MCF 10A (cell line): ENCODE measurements around the gene CEP112. TPM values are rescaled to one million over a fixed set of nuclear protein-coding genes. Genes with fewer than 3 reads are reported as not detected.
"Not testable (repeated sequence)": the region's sequence is repeated elsewhere in the genome, so short reads cannot be mapped to it uniquely, and the experiment has no call there.

Source experiments
- BruUV-seq: library from RNA; stranded (reverse); fragments of 400-500 nt; replicated peaks from 2 replicates; lab custom pipeline; 2021; lab: Mats Ljungman, UMichigan
- CTCF ChIA-PET: fragments of 300-600 bp; sonication (Branson Sonifier 250); formaldehyde crosslinking; extraction: SDS; loops from one replicate; lab custom pipeline; 2021; ENCODE audit warnings: antibody characterized with exemption, inconsistent platforms; lab: Yijun Ruan, JAX
- POLR2A ChIA-PET: fragments of 300-600, 350-650 bp; sonication (Branson Sonifier 250); formaldehyde crosslinking; extraction: SDS; loops from one replicate; lab custom pipeline; 2020; ENCODE audit warnings: antibody characterized with exemption, inconsistent platforms; lab: Yijun Ruan, JAX
- DNase-seq: peaks from one replicate; pipeline ENCODE4 v3.0.0-alpha.2; 2018; ENCODE audit not compliant: unreplicated experiment
- H3K27ac Mint-ChIP-seq: one replicate; pipeline ENCODE4 v1.8.0; 2022; ENCODE audit warnings: mild to moderate bottlenecking, low read depth, mixed read lengths; ENCODE audit not compliant: unreplicated experiment
- H3K27me3 Mint-ChIP-seq: one replicate; pipeline ENCODE4 v1.8.0; 2022; ENCODE audit warnings: mixed read lengths; ENCODE audit not compliant: insufficient read depth, unreplicated experiment
- H3K36me3 Mint-ChIP-seq: one replicate; pipeline ENCODE4 v1.8.0; 2022; ENCODE audit warnings: mild to moderate bottlenecking, moderate library complexity, mixed read lengths; ENCODE audit not compliant: insufficient read depth, unreplicated experiment
- H3K4me1 Mint-ChIP-seq: one replicate; pipeline ENCODE4 v1.8.0; 2022; ENCODE audit warnings: mixed read lengths; ENCODE audit not compliant: insufficient read depth, unreplicated experiment
- H3K4me3 Mint-ChIP-seq: one replicate; pipeline ENCODE4 v1.8.0; 2022; ENCODE audit warnings: mild to moderate bottlenecking, moderate library complexity, mixed read lengths; ENCODE audit not compliant: unreplicated experiment
- H3K9me3 Mint-ChIP-seq: one replicate; pipeline ENCODE4 v1.8.0; 2022; ENCODE audit warnings: mixed read lengths; ENCODE audit not compliant: unreplicated experiment
- intact Hi-C: fragments of 100-400 bp; cut with micrococcal nuclease; formaldehyde crosslinking; loops from 2 replicates; pipeline ENCODE4 v1.14.1; 2022
- total RNA-seq: library from RNA; stranded (reverse); gene quantifications from 2 replicates; pipeline ENCODE4 v1.2.3, GENCODE V29; 2022
- TF ChIP-seq, protein P1 (sequence below): fragments of 200-600 bp; IDR thresholded peaks from one replicate; pipeline ENCODE4 v1.8.0; 2022; ENCODE audit warnings: antibody characterized with exemption, mild to moderate bottlenecking; ENCODE audit not compliant: unreplicated experiment

The CEP112 gene
- total RNA-seq, 1 experiment from 2014 or later = 8.1 TPM

DNA sequence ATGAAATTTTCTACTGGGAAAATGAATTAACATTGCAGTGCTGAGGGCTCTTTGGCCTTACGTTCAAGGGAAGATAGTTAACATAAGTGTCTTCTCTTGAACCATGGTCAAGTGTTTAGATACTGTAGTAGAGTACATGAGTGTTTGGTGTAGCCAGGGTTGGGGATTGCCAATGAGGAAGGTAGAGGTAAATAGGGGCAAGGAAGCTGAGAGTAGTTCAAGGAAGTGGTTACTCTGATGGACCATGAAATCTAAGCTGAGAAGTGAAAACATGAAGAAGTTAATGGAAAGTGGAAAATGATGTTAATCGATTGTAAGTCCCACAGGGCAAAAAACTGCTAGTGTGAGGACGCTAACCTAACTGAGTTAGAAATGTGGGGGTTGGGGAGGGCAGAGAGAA, 380.9 kb downstream of the CEP112 start:
- Mint-ChIP-seq H3K4me1 (peaks cover 9% of the 10 kb centered on the region), H3K9me3 (peaks cover 42% of the 10 kb centered on the region), H3K4me3 (no peak overlapping the region), H3K27ac (no peak overlapping the region), H3K27me3 (no peaks in the 10 kb centered on the region), H3K36me3 (peaks cover 6% of the 10 kb centered on the region)
- POLR2A ChIA-PET = no interaction called here
- TF ChIP-seq, protein P1, sequence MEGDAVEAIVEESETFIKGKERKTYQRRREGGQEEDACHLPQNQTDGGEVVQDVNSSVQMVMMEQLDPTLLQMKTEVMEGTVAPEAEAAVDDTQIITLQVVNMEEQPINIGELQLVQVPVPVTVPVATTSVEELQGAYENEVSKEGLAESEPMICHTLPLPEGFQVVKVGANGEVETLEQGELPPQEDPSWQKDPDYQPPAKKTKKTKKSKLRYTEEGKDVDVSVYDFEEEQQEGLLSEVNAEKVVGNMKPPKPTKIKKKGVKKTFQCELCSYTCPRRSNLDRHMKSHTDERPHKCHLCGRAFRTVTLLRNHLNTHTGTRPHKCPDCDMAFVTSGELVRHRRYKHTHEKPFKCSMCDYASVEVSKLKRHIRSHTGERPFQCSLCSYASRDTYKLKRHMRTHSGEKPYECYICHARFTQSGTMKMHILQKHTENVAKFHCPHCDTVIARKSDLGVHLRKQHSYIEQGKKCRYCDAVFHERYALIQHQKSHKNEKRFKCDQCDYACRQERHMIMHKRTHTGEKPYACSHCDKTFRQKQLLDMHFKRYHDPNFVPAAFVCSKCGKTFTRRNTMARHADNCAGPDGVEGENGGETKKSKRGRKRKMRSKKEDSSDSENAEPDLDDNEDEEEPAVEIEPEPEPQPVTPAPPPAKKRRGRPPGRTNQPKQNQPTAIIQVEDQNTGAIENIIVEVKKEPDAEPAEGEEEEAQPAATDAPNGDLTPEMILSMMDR = no peak
- no TSS peak for BruUV-seq
- CTCF ChIA-PET = interaction anchor here (0.6 kb wide), 1 partner anchor 177 kb away, joined by 3 read pairs; no protein-coding TSS in a partner anchor
- intact Hi-C loops = no loop called here
- no peak for DNase-seq

DNA sequence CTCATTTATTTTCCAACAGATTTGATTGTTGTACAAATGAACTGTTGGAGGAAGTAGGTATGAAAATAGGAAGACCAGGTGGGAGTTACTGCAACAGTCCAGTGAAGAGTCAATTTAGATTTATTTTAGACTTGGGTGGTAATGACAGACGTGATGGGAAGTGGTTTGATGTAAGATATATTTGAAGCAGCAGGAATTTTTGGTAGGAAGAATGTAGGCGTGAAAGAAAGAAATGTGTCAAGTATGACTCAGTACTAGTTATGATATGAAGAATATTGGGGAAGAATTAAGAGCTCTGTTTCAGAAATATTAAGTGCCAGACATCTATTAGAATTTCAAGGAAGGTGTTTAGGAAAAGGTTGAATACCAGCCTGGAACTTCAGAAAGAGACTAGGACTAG, 382.6 kb downstream of the CEP112 start:
- Mint-ChIP-seq H3K27me3 (no peaks in the 10 kb centered on the region), H3K9me3 (peaks cover 44% of the 10 kb centered on the region), H3K4me1 (peaks cover 9% of the 10 kb centered on the region), H3K4me3 (no peak overlapping the region), H3K36me3 (peaks cover 6% of the 10 kb centered on the region), H3K27ac (no peak overlapping the region)
- DNase-seq = no peak
- no TSS peak for BruUV-seq
- TF ChIP-seq, protein P1 = no peak
- POLR2A ChIA-PET = no interaction called here
- CTCF ChIA-PET = no interaction called here
- intact Hi-C loops = no loop called here

DNA sequence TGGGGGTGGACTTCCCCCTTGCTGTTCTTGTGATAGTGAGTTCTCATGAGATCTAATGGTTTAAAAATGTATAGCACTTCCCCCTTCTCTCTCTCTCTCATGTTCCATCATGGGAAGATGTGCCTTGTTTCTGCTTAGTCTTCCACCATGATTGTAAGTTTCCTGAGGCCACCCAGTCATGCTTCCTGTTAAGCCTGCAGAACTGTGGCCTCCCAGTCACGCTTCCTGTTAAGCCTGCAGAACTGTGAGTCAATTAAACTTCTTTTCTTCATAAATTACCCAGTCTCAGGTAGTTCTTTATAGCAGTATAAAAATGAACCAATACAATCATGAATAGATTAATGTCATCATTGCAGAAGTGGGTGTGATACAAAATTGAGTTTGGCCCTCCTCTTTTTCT, 383.4 kb downstream of the CEP112 start:
- BruUV-seq, H3K27ac Mint-ChIP-seq, H3K27me3 Mint-ChIP-seq, H3K36me3 Mint-ChIP-seq, H3K4me3 Mint-ChIP-seq, H3K4me1 Mint-ChIP-seq, CTCF ChIA-PET, POLR2A ChIA-PET, intact Hi-C loops, DNase-seq: not testable (repeated sequence)
- peaks cover 44% of the 10 kb centered on the region for H3K9me3 Mint-ChIP-seq

DNA sequence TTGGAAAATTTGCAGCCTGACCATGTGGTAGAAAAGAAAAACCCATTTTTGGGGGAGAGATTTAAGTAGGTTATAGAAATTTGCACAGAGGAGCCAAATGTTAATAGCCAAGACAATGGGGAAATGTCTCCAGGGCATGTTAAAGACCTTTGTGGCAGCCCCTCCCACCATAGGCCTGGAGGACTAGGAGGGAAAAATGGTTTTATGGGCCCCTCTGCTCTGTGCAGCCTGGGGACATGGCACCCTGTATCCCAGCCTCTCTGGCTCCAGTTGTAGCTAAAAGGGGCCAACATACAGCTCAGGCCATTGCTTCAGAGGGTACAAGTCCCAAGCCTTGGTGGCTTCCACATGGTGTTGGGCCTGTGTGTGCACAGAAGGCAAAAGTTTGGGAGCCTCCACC, 384.6 kb downstream of the CEP112 start:
- CTCF ChIA-PET = no interaction called here
- Mint-ChIP-seq H3K4me3 (no peak overlapping the region), H3K9me3 (peaks cover 54% of the 10 kb centered on the region), H3K4me1 (peaks cover 9% of the 10 kb centered on the region), H3K27ac (no peak overlapping the region), H3K27me3 (no peaks in the 10 kb centered on the region), H3K36me3 (no peaks in the 10 kb centered on the region)
- POLR2A ChIA-PET = interaction anchor here (0.7 kb wide), 1 partner anchor 203 kb away, joined by 3 read pairs; no protein-coding TSS in a partner anchor
- no TSS peak for BruUV-seq
- DNase-seq = no peak
- intact Hi-C loops = no loop called here
- TF ChIP-seq, protein P1 = no peak

DNA sequence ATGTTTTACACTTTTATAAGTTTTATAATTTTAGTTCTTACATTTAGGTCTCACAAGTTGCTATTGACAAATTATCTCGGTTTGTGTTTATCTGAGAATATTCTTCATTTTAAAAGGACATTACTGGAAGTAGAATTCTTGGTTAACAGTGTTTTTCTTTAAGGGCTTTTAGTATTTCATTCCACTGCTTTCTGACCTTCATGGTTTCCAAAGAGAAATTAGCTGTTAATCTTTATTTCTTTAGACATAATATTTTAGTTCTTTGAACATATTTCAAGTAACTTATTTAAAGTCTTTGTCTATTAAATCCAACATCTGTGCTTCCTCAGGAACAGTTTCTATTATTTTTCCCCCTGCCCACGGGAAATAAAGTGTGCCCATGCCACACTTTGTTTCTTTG, 390.4 kb downstream of the CEP112 start:
- no peak for DNase-seq
- no TSS peak for BruUV-seq
- ChIA-PET POLR2A (no interaction called here), CTCF (interaction anchor here (0.7 kb wide), 1 partner anchor 30 kb away, joined by 3 read pairs; no protein-coding TSS in a partner anchor)
- Mint-ChIP-seq H3K4me3 (no peak overlapping the region), H3K27me3 (no peaks in the 10 kb centered on the region), H3K27ac (no peak overlapping the region), H3K36me3 (no peaks in the 10 kb centered on the region), H3K4me1 (no peaks in the 10 kb centered on the region), H3K9me3 (peaks cover 30% of the 10 kb centered on the region)
- intact Hi-C loops = no loop called here
- TF ChIP-seq, protein P1 = no peak
